AG08396 (cell line): ENCODE results near the gene DRC1.
A peak's percentile ranks its signal among the peaks of the same experiment; 100 is the strongest.
"Not testable (repeated sequence)": the region's sequence is repeated elsewhere in the genome, so short reads cannot be mapped to it uniquely, and the experiment has no call there.

Experiments
- DNase-seq: peaks from one replicate; pipeline ENCODE4 v3.0.0; 2012; ENCODE audit warnings: low spot score, mixed read lengths

DRC1 gene

GRCh38 chr2:26463244-26464192 is 61.8 kb downstream of the DRC1 start:
- no peak for DNase-seq

GRCh38 chr2:26464390-26465265 is 62.9 kb downstream of the DRC1 start:
- no peak for DNase-seq

- DNase-seq: no peak
Observed at GRCh38 chr2:26465266-26465925, 63.7 kb downstream of the DRC1 start.

GRCh38 chr2:26465981-26466471 is 64.3 kb downstream of the DRC1 start:
- no peak for DNase-seq

- DNase-seq: no peak
Observed at GRCh38 chr2:26466662-26467310, 65.1 kb downstream of the DRC1 start.

- not testable (repeated sequence) for DNase-seq
Observed at GRCh38 chr2:26468544-26468943, 66.8 kb downstream of the DRC1 start.

- DNase-seq: peak; percentile 74
Observed at GRCh38 chr2:26469092-26469710, 67.5 kb downstream of the DRC1 start.

GRCh38 chr2:26469955-26470354 is 68.2 kb downstream of the DRC1 start:
- DNase-seq: no peak

GRCh38 chr2:26470601-26471260 is 69.0 kb downstream of the DRC1 start:
- DNase-seq: no peak

GRCh38 chr2:26471289-26471688 is 69.6 kb downstream of the DRC1 start:
- no peak for DNase-seq

- no peak for DNase-seq
Observed at GRCh38 chr2:26471766-26472706, 70.3 kb downstream of the DRC1 start.

GRCh38 chr2:26472821-26473655 is 71.3 kb downstream of the DRC1 start:
- no peak for DNase-seq

GRCh38 chr2:26473796-26474195 is 72.1 kb downstream of the DRC1 start:
- DNase-seq: no peak

GRCh38 chr2:26474261-26474785 is 72.6 kb downstream of the DRC1 start:
- DNase-seq: no peak

- no peak for DNase-seq
Observed at GRCh38 chr2:26475037-26475436, 73.3 kb downstream of the DRC1 start.

- no peak for DNase-seq
Observed at GRCh38 chr2:26475832-26476501, 74.2 kb downstream of the DRC1 start.

- no peak for DNase-seq
Observed at GRCh38 chr2:26477126-26477910, 75.6 kb downstream of the DRC1 start.
